Fibroblast of lung (primary cell): ENCODE data around the gene NHSL1. TPM values are rescaled to one million over a fixed set of nuclear protein-coding genes. Genes with fewer than 3 reads are reported as not detected.

ENCODE experiments used
- DNase-seq, 2 donors: peaks; one replicate each; pipeline versions ENCODE4 v3.0.0 to v3.0.0-alpha.2; 2010; ENCODE audit warnings: low read depth in 2 of 2
- H2AFZ ChIP-seq: 2 replicates; pipeline ENCODE4 v1.5.1; 2012; ENCODE audit warnings: low read length, control low read depth, inconsistent platforms
- H3K27ac ChIP-seq: 2 replicates; pipeline ENCODE4 v1.5.1; 2011; ENCODE audit warnings: low read length, control low read depth; ENCODE audit not compliant: insufficient read depth
- H3K27me3 ChIP-seq: 2 replicates; pipeline ENCODE4 v1.5.1; 2011; ENCODE audit warnings: mild to moderate bottlenecking, low read length; ENCODE audit not compliant: control insufficient read depth, insufficient read depth
- H3K36me3 ChIP-seq: 2 replicates; pipeline ENCODE4 v1.5.1; 2011; ENCODE audit warnings: low read length; ENCODE audit not compliant: control insufficient read depth, insufficient read depth
- H3K4me1 ChIP-seq: 2 replicates; pipeline ENCODE4 v1.5.1; 2011; ENCODE audit warnings: low read length; ENCODE audit not compliant: control insufficient read depth, insufficient read depth; ENCODE audit errors: extremely low read depth
- H3K4me2 ChIP-seq: 2 replicates; pipeline ENCODE4 v1.5.1; 2011; ENCODE audit warnings: low read length, control low read depth; ENCODE audit not compliant: insufficient read depth; ENCODE audit errors: extremely low read depth
- H3K4me3 ChIP-seq, 4 experiments: fragments of 200-600 bp in 1 of 4; sonication (generic) in 1 of 4; replicated peaks in 1 of 4; 2 replicates each; pipeline ENCODE4 v1.5.1; 2011 to 2016; ENCODE audit warnings: low read length in 4 of 4, low read depth in 3 of 4, mild to moderate bottlenecking in 3 of 4, control low read depth in 2 of 4, inconsistent platforms in 1 of 4, mixed read lengths in 1 of 4; ENCODE audit not compliant: insufficient read depth in 1 of 4; ENCODE audit errors: control extremely low read depth in 1 of 4
- H3K79me2 ChIP-seq: 2 replicates; pipeline ENCODE4 v1.5.1; 2012; ENCODE audit warnings: mild to moderate bottlenecking, low read length, inconsistent platforms; ENCODE audit not compliant: control insufficient read depth, insufficient read depth
- H3K9ac ChIP-seq: 2 replicates; pipeline ENCODE4 v1.5.1; 2011; ENCODE audit warnings: mild to moderate bottlenecking, low read length, control low read depth; ENCODE audit not compliant: insufficient read depth
- H3K9me3 ChIP-seq: 2 replicates; pipeline ENCODE4 v1.5.1; 2012; ENCODE audit warnings: low read depth, low read length; ENCODE audit not compliant: control insufficient read depth, insufficient read depth
- H4K20me1 ChIP-seq: 2 replicates; pipeline ENCODE4 v1.5.1; 2011; ENCODE audit warnings: low read length; ENCODE audit not compliant: control insufficient read depth, insufficient read depth; ENCODE audit errors: extremely low read depth
- CTCF ChIP-seq, 2 donors: IDR thresholded peaks in 1 of 2; conservative IDR thresholded peaks in 1 of 2; 1 replicate in 1 of 2; 2 replicates in 1 of 2; pipeline ENCODE4 v1.5.1; 2011 to 2012; ENCODE audit warnings: low read length in 2 of 2, control low read depth in 1 of 2, inconsistent platforms in 1 of 2, low read depth in 1 of 2, mild to moderate bottlenecking in 1 of 2
- EZH2 ChIP-seq: IDR thresholded peaks from 2 replicates; pipeline ENCODE4 v1.5.1; 2012; ENCODE audit warnings: low read length, control low read depth, mild to moderate bottlenecking; ENCODE audit errors: missing control alignments
- polyA plus RNA-seq, 2 donors: library from polyadenylated mRNA; depleted of rRNA in 1 of 2; stranded (reverse) in 1 of 2; unstranded in 1 of 2; fragments of >200 nt; gene quantifications; 2 replicates each; pipeline ENCODE4 v1.2.1, GENCODE V29; 2011 to 2012; ENCODE audit warnings: missing spikeins in 1 of 2
- total RNA-seq: library from RNA; depleted of rRNA; stranded (reverse); fragments of >200 nt; gene quantifications from 2 replicates; pipeline ENCODE4 v1.2.1, GENCODE V29; 2014

Gene NHSL1
- total and polyA plus RNA-seq, 2 donors (not counting 1 experiment from before 2014, with no cell fraction given): 9.5 to 10.6 TPM

GRCh38 chr6:138525355-138525754 is 26.1 kb upstream of the NHSL1 start:
- Histone ChIP-seq H3K36me3 (no peaks in the 10 kb centered on the region), H3K4me1 (peaks cover 2% of the 10 kb centered on the region), H3K27ac (no peak overlapping the region), H3K9ac (no peak overlapping the region), H4K20me1 (no peaks in the 10 kb centered on the region), H3K4me2 (no peak overlapping the region), H3K27me3 (no peaks in the 10 kb centered on the region), H3K9me3 (no peaks in the 10 kb centered on the region), H3K79me2 (no peaks in the 10 kb centered on the region), H3K4me3 (no peak overlapping the region), H2AFZ (no peak overlapping the region)
- no peak for TF ChIP-seq EZH2
- no peak for TF ChIP-seq CTCF (conservative IDR thresholded peaks at IDR 0.05 in 1 of 2, IDR thresholded peaks at IDR 0.05 in 1 of 2; ENCODE audit: low read depth in 1 of 2, low read length in 2 of 2)
- no peak for DNase-seq

GRCh38 chr6:138524526-138524925 is 25.2 kb upstream of the NHSL1 start:
- Histone ChIP-seq H3K27me3 (no peaks in the 10 kb centered on the region), H3K27ac (no peak overlapping the region), H3K9me3 (no peaks in the 10 kb centered on the region), H3K4me3 (no peak overlapping the region), H3K79me2 (no peaks in the 10 kb centered on the region), H3K36me3 (no peaks in the 10 kb centered on the region), H4K20me1 (no peaks in the 10 kb centered on the region), H3K4me1 (peaks cover 2% of the 10 kb centered on the region), H3K9ac (no peak overlapping the region), H2AFZ (no peak overlapping the region), H3K4me2 (no peak overlapping the region)
- TF ChIP-seq CTCF (conservative IDR thresholded peaks at IDR 0.05 in 1 of 2, IDR thresholded peaks at IDR 0.05 in 1 of 2; ENCODE audit: low read depth in 1 of 2, low read length in 2 of 2) (no peak), EZH2 (no peak)
- DNase-seq: no peak

GRCh38 chr6:138523347-138524210 is 24.3 kb upstream of the NHSL1 start:
- H4K20me1 ChIP-seq: no peaks in the 10 kb centered on the region
- no peak overlapping the region for H3K27ac ChIP-seq
- no peaks in the 10 kb centered on the region for H3K79me2 ChIP-seq
- H3K27me3 ChIP-seq: no peaks in the 10 kb centered on the region
- TF ChIP-seq CTCF (conservative IDR thresholded peaks at IDR 0.05 in 1 of 2, IDR thresholded peaks at IDR 0.05 in 1 of 2; ENCODE audit: low read depth in 1 of 2, low read length in 2 of 2): no peak
- TF ChIP-seq EZH2: no peak
- H2AFZ ChIP-seq: no peak overlapping the region
- no peaks in the 10 kb centered on the region for H3K9me3 ChIP-seq
- no peak overlapping the region for H3K4me3 ChIP-seq
- H3K4me2 ChIP-seq: no peak overlapping the region
- H3K4me1 ChIP-seq: peaks cover 2% of the 10 kb centered on the region
- DNase-seq: peak in 1 of 2 donors; percentile 26
- H3K9ac ChIP-seq: no peak overlapping the region
- no peaks in the 10 kb centered on the region for H3K36me3 ChIP-seq
